Astrocyte of the cerebellum (primary cell): ENCODE results near the gene HS3ST1.

ENCODE experiments used
- DNase-seq: peaks from one replicate; pipeline ENCODE4 v3.0.0-alpha.2; 2011; ENCODE audit warnings: low read depth
- H3K4me3 ChIP-seq: 2 replicates; pipeline ENCODE4 v1.5.1; 2011; ENCODE audit warnings: mild to moderate bottlenecking, low read depth, low read length, moderate library complexity
- CTCF ChIP-seq: IDR thresholded peaks from 2 replicates; pipeline ENCODE4 v1.5.1; 2012; ENCODE audit warnings: low read length, low read depth, moderate library complexity, mild to moderate bottlenecking; ENCODE audit errors: missing control alignments
- in situ Hi-C: cut with HindIII; loops from 2 replicates; pipeline ENCODE4 v1.10.0; 2017; ENCODE audit warnings: low sequenced_read_pairs

The HS3ST1 gene

GRCh38 chr4:11470438-11471045 is 41.8 kb upstream of the HS3ST1 start:
- DNase-seq: no peak
- no peak overlapping the region for H3K4me3 ChIP-seq
- in situ Hi-C loops: no loop called here

DNA sequence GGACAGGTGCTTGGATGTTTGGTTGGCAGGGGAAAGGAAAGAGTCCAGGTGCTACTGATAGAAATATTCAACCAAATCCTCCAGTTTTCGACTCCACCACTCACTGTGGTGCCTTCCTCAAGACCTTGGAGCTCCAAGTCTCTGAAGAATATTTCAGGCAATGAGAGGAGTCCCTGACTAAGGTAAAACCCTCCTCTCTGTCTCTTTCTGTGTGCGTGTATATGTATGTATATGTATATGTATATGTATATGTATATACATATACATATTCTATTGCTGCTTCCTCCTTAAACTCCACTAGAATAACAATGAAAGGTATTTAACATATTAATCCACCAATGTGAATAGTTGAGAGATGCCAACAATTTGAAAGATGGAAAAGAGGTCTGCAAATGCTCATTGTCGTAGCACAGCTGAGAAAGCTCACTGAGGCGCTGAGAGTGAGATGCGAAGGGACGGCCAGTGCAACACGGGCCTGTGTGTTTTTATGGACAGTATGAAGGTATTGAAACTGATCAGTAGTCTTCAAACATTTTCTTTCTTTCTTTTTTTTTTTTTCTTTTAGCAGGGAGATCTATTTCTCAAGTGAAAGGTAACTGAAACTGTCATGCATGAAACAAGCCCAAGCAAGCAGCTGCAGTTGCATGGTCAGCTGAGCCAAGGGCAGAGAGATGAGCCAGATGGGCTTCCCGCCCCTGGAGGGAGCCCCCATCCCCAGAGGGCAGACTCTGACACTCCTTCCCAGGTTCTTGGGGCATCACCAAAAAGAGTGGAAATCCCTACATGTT is 41.1 kb upstream of the HS3ST1 start:
- in situ Hi-C loops: no loop called here
- DNase-seq: no peak
- H3K4me3 ChIP-seq: no peak overlapping the region
- TF ChIP-seq CTCF: no peak

More at GRCh38 chr4:11470438-11471045, 41.8 kb upstream of the HS3ST1 start:
- TF ChIP-seq CTCF: no peak

GRCh38 chr4:11468901-11469300 is 40.2 kb upstream of the HS3ST1 start:
- no peak for TF ChIP-seq CTCF
- no peak for DNase-seq
- in situ Hi-C loops: no loop called here
- no peak overlapping the region for H3K4me3 ChIP-seq

DNA sequence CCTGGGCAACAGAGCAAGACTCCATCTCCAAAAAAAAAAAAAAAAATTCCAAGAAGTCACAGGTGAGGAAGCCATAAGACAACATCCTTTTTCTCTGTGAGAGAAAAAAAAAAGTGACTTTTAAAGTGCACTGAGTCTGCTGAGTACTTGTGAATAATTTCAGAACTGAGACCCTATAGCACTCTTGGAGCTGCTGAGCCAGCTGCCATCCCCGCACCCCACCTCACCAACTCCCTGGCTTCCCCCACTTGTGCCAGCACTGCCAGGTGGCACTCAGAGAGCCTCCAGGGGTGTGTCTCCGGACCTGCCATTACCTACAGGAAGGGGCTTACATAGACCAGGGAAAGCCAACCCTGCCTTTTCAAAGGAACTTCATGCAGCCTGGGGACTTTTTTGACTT is 39.2 kb upstream of the HS3ST1 start:
- no peak overlapping the region for H3K4me3 ChIP-seq
- no peak for DNase-seq
- in situ Hi-C loops: no loop called here
- TF ChIP-seq CTCF: no peak

DNA sequence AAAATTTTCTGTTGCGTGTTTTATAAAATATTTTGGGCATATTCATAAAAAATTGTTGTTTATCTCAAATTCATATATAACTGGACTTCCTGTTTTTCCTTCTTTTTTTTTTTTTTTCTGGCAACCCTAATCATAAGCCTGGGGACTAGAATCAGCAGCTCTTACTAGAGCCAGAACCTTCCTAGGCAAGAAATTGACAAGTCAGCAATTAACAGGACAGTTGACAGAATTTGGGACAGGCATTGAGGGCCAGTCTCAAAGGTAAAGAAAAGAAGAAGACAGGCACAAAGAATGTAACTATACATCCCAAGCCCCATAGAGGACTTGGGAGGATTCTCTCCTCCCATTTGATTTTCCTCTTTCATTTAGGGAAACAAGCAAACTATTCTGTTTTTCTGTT is 35.0 kb upstream of the HS3ST1 start:
- no peak overlapping the region for H3K4me3 ChIP-seq
- TF ChIP-seq CTCF: no peak
- in situ Hi-C loops: no loop called here
- no peak for DNase-seq

GRCh38 chr4:11456401-11456800 is 27.7 kb upstream of the HS3ST1 start:
- no peak for DNase-seq
- in situ Hi-C loops: no loop called here
- TF ChIP-seq CTCF: no peak
- H3K4me3 ChIP-seq: no peak overlapping the region
